GM12878 (cell line): ENCODE data around the gene SBF2. TPM values are rescaled to one million over a fixed set of nuclear protein-coding genes. Genes with fewer than 3 reads are reported as not detected.

ENCODE experiments used
- CREB1 ChIP-seq: IDR thresholded peaks from 2 replicates; pipeline ENCODE4 v1.6.1; 2012; ENCODE audit warnings: low read depth, mild to moderate bottlenecking, inconsistent platforms
- E2F8 ChIP-seq: fragments of 450-650 bp; IDR thresholded peaks from 2 replicates; pipeline ENCODE4 v1.6.1; 2018; ENCODE audit warnings: mild to moderate bottlenecking, low read depth, moderate library complexity; ENCODE audit not compliant: partially characterized antibody
- ETV6 ChIP-seq, 2 experiments: fragments of 450-650 bp in 1 of 2; IDR thresholded peaks in 1 of 2; conservative IDR thresholded peaks in 1 of 2; 2 replicates each; pipeline ENCODE4 v1.6.1; 2014; ENCODE audit warnings: antibody characterized with exemption in 1 of 2, borderline replicate concordance in 1 of 2, low read depth in 1 of 2, mild to moderate bottlenecking in 1 of 2, moderate library complexity in 1 of 2
- KLF5 ChIP-seq: fragments of 450-650 bp; IDR thresholded peaks from 2 replicates; pipeline ENCODE4 v1.6.1; 2014; ENCODE audit warnings: mild to moderate bottlenecking; ENCODE audit not compliant: partially characterized antibody
- RELA ChIP-seq: fragments of 450-650 bp; IDR thresholded peaks from 2 replicates; pipeline ENCODE4 v1.8.0; 2014; ENCODE audit warnings: borderline replicate concordance; ENCODE audit not compliant: partially characterized antibody
- SKIL ChIP-seq: fragments of 450-650 bp; IDR thresholded peaks from 2 replicates; pipeline ENCODE4 v1.6.1; 2017; ENCODE audit warnings: mild to moderate bottlenecking, low read depth, inconsistent platforms; ENCODE audit not compliant: poor library complexity, severe bottlenecking
- TARDBP ChIP-seq: IDR thresholded peaks from 2 replicates; pipeline ENCODE4 v1.6.1; 2016; ENCODE audit warnings: borderline replicate concordance
- TCF7 ChIP-seq: IDR thresholded peaks from 2 replicates; pipeline ENCODE4 v1.6.1; 2014; ENCODE audit warnings: antibody characterized with exemption, borderline replicate concordance
- ZBTB11 ChIP-seq: fragments of 450-650 bp; formaldehyde crosslinking; IDR thresholded peaks from 2 replicates; pipeline ENCODE4 v1.5.0; 2022; ENCODE audit warnings: mild to moderate bottlenecking, missing genetic modification characterization
- ZNF687 ChIP-seq: fragments of 450-650 bp; IDR thresholded peaks from 2 replicates; pipeline ENCODE4 v1.6.1; 2017; ENCODE audit warnings: mild to moderate bottlenecking, moderate library complexity
- polyA plus RNA-seq, 11 experiments: library from polyadenylated mRNA; depleted of rRNA in 4 of 11; unstranded in 6 of 11; stranded (reverse) in 5 of 11; fragments of >200 nt; fragmentation: Nextera tagmentation in 4 of 11; fragmentation: Illumina TruSeq in 1 of 11; extraction: Ambion mirVana in 4 of 11; extraction: Trizol in 1 of 11; gene quantifications; 1 replicate in 1 of 11; 2 replicates in 10 of 11; pipeline versions ENCODE4 v1.2.1 to v1.2.3, GENCODE V29; 2011 to 2016; ENCODE audit warnings: inconsistent platforms in 2 of 11, missing spikeins in 2 of 11, low read depth in 1 of 11
- total RNA-seq, 4 experiments: library from RNA; depleted of rRNA in 3 of 4; stranded (reverse); fragments of >200 nt in 3 of 4; fragmentation: Illumina TruSeq in 1 of 4; extraction: Trizol in 1 of 4; gene quantifications; 2 replicates each; pipeline versions ENCODE4 v1.2.1 to v1.2.3, GENCODE V29; 2013 to 2021
- TF ChIP-seq, protein P1 (sequence below): IDR thresholded peaks from 2 replicates; pipeline ENCODE4 v1.6.1; 2011; ENCODE audit warnings: low read depth, mild to moderate bottlenecking, low read length, moderate library complexity, borderline replicate concordance; ENCODE audit errors: extremely low read depth
- TF ChIP-seq, protein P2 (sequence below): IDR thresholded peaks from 2 replicates; pipeline ENCODE4 v1.6.1; 2011; ENCODE audit warnings: mild to moderate bottlenecking, low read depth, low read length, moderate library complexity; ENCODE audit not compliant: insufficient replicate concordance

SBF2 gene
- total and polyA plus RNA-seq, 10 of the 15 experiments (the other 5 are each of a cell fraction or from before 2014, with no cell fraction given): 0.24 to 2.3 (median 1.1) TPM

DNA sequence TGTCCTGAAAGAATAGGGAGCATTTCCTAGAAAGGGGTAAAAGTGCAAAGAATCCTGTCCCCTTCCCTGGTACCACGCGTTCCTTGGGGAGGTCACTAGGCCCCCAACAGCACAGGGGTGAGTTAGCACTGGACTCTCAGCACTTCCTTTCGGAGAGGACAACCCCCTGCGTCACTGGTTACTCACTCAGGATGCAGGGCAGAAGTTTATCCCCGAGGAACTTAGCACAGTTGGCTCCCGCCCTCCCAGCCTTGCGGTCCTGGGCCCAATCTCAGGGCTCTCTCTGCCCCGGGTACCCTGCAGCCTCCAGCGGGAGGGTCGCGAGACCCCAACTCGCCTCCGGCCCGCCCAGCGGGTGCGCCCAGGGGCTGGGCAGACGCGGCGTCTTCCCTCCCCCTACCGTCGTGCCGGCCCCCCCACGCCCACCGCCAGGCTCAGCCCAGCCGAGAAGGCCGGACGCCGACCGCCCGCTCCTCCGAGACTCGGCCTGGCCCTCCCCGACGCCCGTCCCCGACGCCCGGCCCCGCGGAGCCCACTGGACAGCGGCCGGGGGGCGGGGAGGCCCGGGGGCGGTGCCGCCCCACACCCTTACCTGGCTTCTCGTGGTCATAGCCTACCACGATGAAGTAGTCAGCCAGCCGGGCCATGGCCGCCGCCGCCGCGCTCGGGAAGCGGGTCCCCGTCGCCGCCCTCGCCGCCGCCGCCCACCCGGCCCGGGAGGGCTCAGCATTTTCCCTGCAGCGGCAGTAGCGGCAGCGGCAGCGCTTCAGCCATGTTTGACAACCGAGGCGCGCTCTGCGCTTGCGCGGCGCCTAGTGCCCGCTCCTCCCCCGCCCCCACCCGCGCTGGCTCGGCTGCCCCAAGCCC is at the start of gene SBF2 (continued):
- TF ChIP-seq SKIL: no peak
- TF ChIP-seq, protein P1, sequence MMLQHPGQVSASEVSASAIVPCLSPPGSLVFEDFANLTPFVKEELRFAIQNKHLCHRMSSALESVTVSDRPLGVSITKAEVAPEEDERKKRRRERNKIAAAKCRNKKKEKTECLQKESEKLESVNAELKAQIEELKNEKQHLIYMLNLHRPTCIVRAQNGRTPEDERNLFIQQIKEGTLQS: no peak
- no peak for TF ChIP-seq TARDBP
- no peak for TF ChIP-seq KLF5
- no peak for TF ChIP-seq E2F8
- TF ChIP-seq TCF7: no peak
- TF ChIP-seq, protein P2, sequence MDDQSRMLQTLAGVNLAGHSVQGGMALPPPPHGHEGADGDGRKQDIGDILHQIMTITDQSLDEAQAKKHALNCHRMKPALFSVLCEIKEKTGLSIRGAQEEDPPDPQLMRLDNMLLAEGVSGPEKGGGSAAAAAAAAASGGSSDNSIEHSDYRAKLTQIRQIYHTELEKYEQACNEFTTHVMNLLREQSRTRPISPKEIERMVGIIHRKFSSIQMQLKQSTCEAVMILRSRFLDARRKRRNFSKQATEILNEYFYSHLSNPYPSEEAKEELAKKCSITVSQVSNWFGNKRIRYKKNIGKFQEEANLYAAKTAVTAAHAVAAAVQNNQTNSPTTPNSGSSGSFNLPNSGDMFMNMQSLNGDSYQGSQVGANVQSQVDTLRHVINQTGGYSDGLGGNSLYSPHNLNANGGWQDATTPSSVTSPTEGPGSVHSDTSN: no peak
- 0 out of 2 replicates have a peak, but pooled peaks have one; percentile 38 for TF ChIP-seq ZNF687
- no peak for TF ChIP-seq RELA
- TF ChIP-seq ETV6 (conservative IDR thresholded peaks at IDR 0.05 in 1 of 2, IDR thresholded peaks at IDR 0.05 in 1 of 2; ENCODE audit: borderline replicate concordance in 1 of 2, low read depth in 1 of 2): no peak
- TF ChIP-seq ZBTB11 (CRISPR knock-in tag): no peak
- peak; percentile 32; the same call in 1 of the 2 replicates for TF ChIP-seq CREB1
